KMS-11 (cell line): ENCODE results near the gene CXCL5.

Experiments
- H2AFZ ChIP-seq: fragments of 200-600 bp; sonication (generic); 2 replicates; pipeline ENCODE4 v1.6.1; 2016; ENCODE audit warnings: antibody characterized with exemption, mixed run types, low read depth
- H3K27ac ChIP-seq: fragments of 200-600 bp; sonication (generic); 2 replicates; pipeline ENCODE4 v1.6.1; 2016; ENCODE audit warnings: mild to moderate bottlenecking, mixed run types
- H3K27me3 ChIP-seq: fragments of 200-600 bp; sonication (generic); 2 replicates; pipeline ENCODE4 v1.6.1; 2017; ENCODE audit warnings: mild to moderate bottlenecking, low read depth, mixed run types, moderate library complexity; ENCODE audit not compliant: insufficient read depth
- H3K36me3 ChIP-seq: fragments of 200-600 bp; sonication (generic); 2 replicates; pipeline ENCODE4 v1.6.1; 2017; ENCODE audit warnings: mild to moderate bottlenecking, mixed run types; ENCODE audit not compliant: insufficient read depth
- H3K4me1 ChIP-seq: fragments of 200-600 bp; sonication (generic); 2 replicates; pipeline ENCODE4 v1.6.1; 2016; ENCODE audit warnings: mild to moderate bottlenecking, low read depth, mixed run types; ENCODE audit not compliant: poor library complexity, severe bottlenecking
- H3K4me2 ChIP-seq: fragments of 200-600 bp; sonication (generic); 2 replicates; pipeline ENCODE4 v1.7.0; 2016; ENCODE audit warnings: mild to moderate bottlenecking, mixed run types
- H3K4me3 ChIP-seq: fragments of 200-600 bp; sonication (generic); IDR thresholded peaks from 2 replicates; pipeline ENCODE4 v1.6.1; 2017; ENCODE audit warnings: low read depth, low read length, mixed read lengths; ENCODE audit not compliant: insufficient read depth
- H3K79me2 ChIP-seq: fragments of 200-600 bp; sonication (generic); 2 replicates; pipeline ENCODE4 v1.6.1; 2016; ENCODE audit warnings: low read depth, mixed run types; ENCODE audit not compliant: insufficient read depth
- H3K9ac ChIP-seq: fragments of 200-600 bp; sonication (generic); 2 replicates; pipeline ENCODE4 v1.6.1; 2016; ENCODE audit warnings: mild to moderate bottlenecking, mixed run types
- H4K20me1 ChIP-seq: fragments of 200-600 bp; sonication (generic); 2 replicates; pipeline ENCODE4 v1.6.1; 2016; ENCODE audit warnings: mild to moderate bottlenecking, mixed run types; ENCODE audit not compliant: insufficient read depth
- CTCF ChIP-seq: fragments of 200-600 bp; sonication (generic); conservative IDR thresholded peaks from 2 replicates; pipeline ENCODE4 v1.6.1; 2017; ENCODE audit warnings: low read depth, mild to moderate bottlenecking, antibody characterized with exemption, low read length, moderate library complexity, mixed read lengths

Gene CXCL5

GRCh38 chr4:74023709-74024108 is 25.2 kb upstream of the CXCL5 start:
- no peak overlapping the region for H2AFZ ChIP-seq
- no peak overlapping the region for H3K27ac ChIP-seq
- H3K9ac ChIP-seq, result no peak overlapping the region
- TF ChIP-seq CTCF, result no peak
- H3K79me2 ChIP-seq, result no peaks in the 10 kb centered on the region
- H3K27me3 ChIP-seq, result no peaks in the 10 kb centered on the region
- H3K4me1 ChIP-seq, result no peaks in the 10 kb centered on the region
- no peak overlapping the region for H3K4me2 ChIP-seq
- H3K4me3 ChIP-seq, result no peak overlapping the region
- H4K20me1 ChIP-seq, result no peaks in the 10 kb centered on the region
- no peaks in the 10 kb centered on the region for H3K36me3 ChIP-seq

GRCh38 chr4:74021601-74022000 is 23.1 kb upstream of the CXCL5 start:
- no peaks in the 10 kb centered on the region for H4K20me1 ChIP-seq
- H3K27ac ChIP-seq, result no peak overlapping the region
- H3K4me1 ChIP-seq, result no peaks in the 10 kb centered on the region
- TF ChIP-seq CTCF, result no peak
- H3K9ac ChIP-seq, result no peak overlapping the region
- H3K36me3 ChIP-seq, result no peaks in the 10 kb centered on the region
- no peaks in the 10 kb centered on the region for H3K27me3 ChIP-seq
- no peak overlapping the region for H2AFZ ChIP-seq
- no peaks in the 10 kb centered on the region for H3K79me2 ChIP-seq
- H3K4me2 ChIP-seq, result no peak overlapping the region
- no peak overlapping the region for H3K4me3 ChIP-seq

GRCh38 chr4:74018771-74019170 is 20.3 kb upstream of the CXCL5 start:
- Histone ChIP-seq H3K36me3 (no peaks in the 10 kb centered on the region), H2AFZ (no peak overlapping the region), H3K27me3 (no peaks in the 10 kb centered on the region), H3K27ac (no peak overlapping the region), H3K4me3 (no peak overlapping the region), H3K9ac (no peak overlapping the region), H3K4me2 (no peak overlapping the region), H4K20me1 (no peaks in the 10 kb centered on the region), H3K4me1 (no peaks in the 10 kb centered on the region), H3K79me2 (no peaks in the 10 kb centered on the region)
- no peak for TF ChIP-seq CTCF

GRCh38 chr4:74018116-74018515 is 19.6 kb upstream of the CXCL5 start:
- no peak overlapping the region for H3K9ac ChIP-seq
- TF ChIP-seq CTCF, result no peak
- H3K36me3 ChIP-seq, result no peaks in the 10 kb centered on the region
- H4K20me1 ChIP-seq, result no peaks in the 10 kb centered on the region
- no peaks in the 10 kb centered on the region for H3K27me3 ChIP-seq
- H3K4me1 ChIP-seq, result no peaks in the 10 kb centered on the region
- no peaks in the 10 kb centered on the region for H3K79me2 ChIP-seq
- H3K4me3 ChIP-seq, result no peak overlapping the region
- H3K4me2 ChIP-seq, result no peak overlapping the region
- H3K27ac ChIP-seq, result no peak overlapping the region
- H2AFZ ChIP-seq, result no peak overlapping the region

GRCh38 chr4:74016068-74016467 is 17.6 kb upstream of the CXCL5 start:
- Histone ChIP-seq H3K36me3 (no peaks in the 10 kb centered on the region), H4K20me1 (no peaks in the 10 kb centered on the region), H2AFZ (no peak overlapping the region), H3K4me1 (no peaks in the 10 kb centered on the region), H3K4me3 (no peak overlapping the region), H3K79me2 (no peaks in the 10 kb centered on the region), H3K27ac (no peak overlapping the region), H3K27me3 (no peaks in the 10 kb centered on the region), H3K4me2 (no peak overlapping the region), H3K9ac (no peak overlapping the region)
- TF ChIP-seq CTCF, result no peak
